ENCODE measurements around the gene GSTM3. TPM values are rescaled to one million over a fixed set of nuclear protein-coding genes. Genes with fewer than 3 reads are reported as not detected.
"Not testable (repeated sequence)": the region's sequence is repeated elsewhere in the genome, so short reads cannot be mapped to it uniquely, and the experiment has no call there.

The GSTM3 gene
- total RNA-seq, 1 donor from 2014 or later, result 13.0 TPM

DNA sequence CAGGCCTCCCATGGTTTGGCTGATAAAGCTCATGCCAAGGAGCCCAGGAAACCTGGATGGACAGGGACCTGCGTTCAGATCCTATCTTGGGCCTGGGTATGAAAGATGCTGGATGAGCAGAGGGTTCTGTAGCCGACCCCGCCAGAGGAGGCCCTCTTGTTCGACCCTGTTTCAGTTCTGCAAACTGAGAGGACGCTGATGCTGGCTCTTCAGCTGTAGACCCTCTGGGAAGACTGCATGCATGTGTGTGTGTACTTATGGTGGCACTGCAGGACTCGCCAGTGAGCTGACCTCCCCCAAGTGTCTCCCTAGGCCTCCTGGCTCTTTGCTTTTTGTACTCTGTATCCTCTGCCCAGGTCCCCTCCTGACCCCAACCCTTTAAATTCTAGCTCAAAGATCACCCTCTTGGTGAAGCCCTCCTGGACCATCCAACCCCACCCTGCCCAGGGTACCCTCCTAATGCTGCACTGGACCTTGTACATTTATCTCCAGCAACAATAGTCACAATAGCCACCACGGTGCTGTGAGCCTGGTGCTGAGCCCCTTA lies 21.3 kb upstream of the GSTM3 start:
- no peak overlapping the region for H3K4me3 Mint-ChIP-seq
- no peaks in the 10 kb centered on the region for H3K27me3 Mint-ChIP-seq
- H3K4me1 Mint-ChIP-seq, result no peaks in the 10 kb centered on the region
- H3K9me3 Mint-ChIP-seq, result no peaks in the 10 kb centered on the region
- H3K36me3 Mint-ChIP-seq (ENCODE audit: low read depth), result no peaks in the 10 kb centered on the region
- peak overlapping the region; percentile 4 for H3K27ac Mint-ChIP-seq
- intact Hi-C loops (cut with micrococcal nuclease), result no loop called here
- DNase-seq, result no peak

DNA sequence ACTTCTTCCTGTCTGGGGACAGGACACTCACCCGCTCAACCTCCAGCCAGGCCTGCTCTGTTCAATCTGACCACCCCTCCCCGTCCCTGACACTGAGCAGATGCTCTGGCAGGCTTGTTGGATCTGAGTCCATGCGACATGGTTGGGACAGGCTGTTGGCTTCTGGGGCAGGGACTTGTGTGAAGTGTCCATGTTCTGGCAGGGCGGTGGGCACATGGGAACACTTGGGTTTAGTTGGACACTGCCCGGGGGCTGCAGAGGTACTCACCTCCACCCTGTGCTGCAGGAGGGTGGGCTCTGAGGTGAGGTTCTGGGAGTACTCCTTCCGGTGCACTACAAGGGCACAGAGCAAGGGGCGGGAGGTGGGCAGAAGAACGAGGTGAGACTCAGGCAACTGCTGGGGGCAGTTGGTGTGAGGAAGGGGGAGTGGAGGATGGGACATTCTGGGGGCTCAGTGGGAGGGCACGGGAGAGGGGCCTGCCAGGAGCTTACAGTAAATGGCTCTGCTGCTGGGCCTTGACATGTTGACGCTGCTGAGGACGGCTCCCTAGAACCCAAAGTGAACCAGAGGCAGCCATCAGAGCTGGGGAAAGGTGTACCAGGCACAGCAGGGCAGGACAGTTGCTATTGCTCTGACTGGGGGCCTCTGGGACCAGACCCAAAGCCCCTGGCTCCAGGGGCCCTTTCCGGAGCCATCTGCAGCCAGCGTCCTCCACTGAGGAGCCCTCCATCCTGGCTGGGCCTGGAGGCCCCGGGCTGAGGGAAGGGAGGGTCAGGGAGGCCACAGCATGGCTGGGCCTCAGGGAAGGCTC lies 20.6 kb upstream of the GSTM3 start:
- no peaks in the 10 kb centered on the region for H3K27me3 Mint-ChIP-seq
- DNase-seq, result no peak
- H3K9me3 Mint-ChIP-seq, result no peaks in the 10 kb centered on the region
- no peaks in the 10 kb centered on the region for H3K36me3 Mint-ChIP-seq (ENCODE audit: low read depth)
- no peak overlapping the region for H3K4me3 Mint-ChIP-seq
- H3K4me1 Mint-ChIP-seq, result no peaks in the 10 kb centered on the region
- no peak overlapping the region for H3K27ac Mint-ChIP-seq
- intact Hi-C loops (cut with micrococcal nuclease), result no loop called here

DNA sequence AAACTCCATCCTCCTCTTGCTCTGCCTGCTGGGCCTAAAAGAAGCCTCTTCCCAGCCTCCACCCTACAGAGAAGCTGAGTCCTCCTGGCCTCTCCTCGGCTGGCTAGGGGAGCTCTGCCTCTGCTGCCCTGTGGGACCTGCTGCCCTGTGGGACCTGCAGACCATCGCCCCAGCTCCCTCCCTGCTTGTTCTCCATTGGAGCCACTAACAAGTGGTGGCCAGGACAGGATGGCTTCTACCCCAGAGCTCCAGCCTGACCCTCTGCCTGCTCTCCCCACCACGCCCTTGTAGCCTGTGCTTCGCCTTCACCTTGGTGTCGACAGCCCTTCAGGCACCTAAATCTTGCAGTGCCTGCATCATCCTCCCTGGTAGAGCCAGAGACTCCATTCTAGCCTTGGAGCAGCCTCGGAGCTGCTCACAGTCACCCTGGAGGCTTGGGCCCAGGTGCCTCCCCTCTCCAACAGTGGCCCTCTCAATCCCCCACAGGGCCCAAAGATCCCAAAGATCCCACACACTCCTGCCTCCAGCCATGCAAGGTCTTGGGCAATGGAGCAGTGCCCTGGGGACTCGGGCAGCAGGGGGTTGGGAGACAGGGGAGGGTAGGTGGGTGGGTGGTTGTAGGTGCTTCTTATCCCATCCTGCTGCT lies 19.9 kb upstream of the GSTM3 start:
- H3K27ac Mint-ChIP-seq, result no peak overlapping the region
- no peaks in the 10 kb centered on the region for H3K36me3 Mint-ChIP-seq (ENCODE audit: low read depth)
- H3K4me3 Mint-ChIP-seq, result no peak overlapping the region
- no peak for DNase-seq
- peaks cover 3% of the 10 kb centered on the region for H3K27me3 Mint-ChIP-seq
- intact Hi-C loops (cut with micrococcal nuclease), result no loop called here
- H3K9me3 Mint-ChIP-seq, result no peaks in the 10 kb centered on the region
- H3K4me1 Mint-ChIP-seq, result no peaks in the 10 kb centered on the region

DNA sequence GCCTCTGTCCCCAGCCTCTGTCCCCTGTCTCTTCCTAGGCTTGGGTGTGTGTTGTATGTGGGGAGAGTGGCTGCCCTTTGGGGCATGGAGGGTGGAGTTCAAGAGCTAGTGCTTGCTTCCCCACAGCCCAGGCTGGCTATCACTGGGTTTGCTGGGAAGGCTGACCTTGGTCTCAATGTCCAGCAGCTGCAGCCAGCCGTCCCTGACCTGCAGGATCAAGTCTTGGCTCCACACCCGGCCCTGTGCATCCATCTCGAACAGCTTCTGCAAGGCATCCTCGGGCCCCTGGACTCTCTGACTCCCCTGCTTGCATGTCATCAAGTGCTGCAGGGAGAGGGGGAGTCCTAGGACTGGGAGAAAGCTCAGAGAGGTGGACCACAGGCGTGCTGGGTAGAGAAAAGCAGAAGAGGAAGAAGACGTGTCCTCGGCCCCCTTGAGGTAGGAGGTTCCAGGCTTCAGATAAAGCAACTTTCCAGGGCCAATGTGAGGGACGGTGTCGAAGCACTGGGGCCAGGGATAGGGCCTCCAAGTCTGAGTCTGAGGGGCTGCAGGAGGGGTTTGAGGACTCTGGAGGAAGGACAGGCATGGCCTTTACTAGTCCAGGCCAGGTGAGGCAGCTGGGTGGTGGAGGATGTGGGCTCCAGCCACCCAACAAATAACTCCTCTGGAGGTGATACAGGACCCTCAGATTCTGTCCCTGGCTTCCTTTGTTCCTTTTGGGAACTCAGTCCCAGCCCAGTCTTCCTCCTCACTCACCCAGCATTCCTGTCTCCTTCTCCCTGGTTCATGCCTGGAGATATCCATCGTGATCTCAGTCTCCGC lies 18.9 kb upstream of the GSTM3 start:
- no peak overlapping the region for H3K27ac Mint-ChIP-seq
- no peaks in the 10 kb centered on the region for H3K36me3 Mint-ChIP-seq (ENCODE audit: low read depth)
- DNase-seq, result no peak
- no peaks in the 10 kb centered on the region for H3K9me3 Mint-ChIP-seq
- H3K4me1 Mint-ChIP-seq, result no peaks in the 10 kb centered on the region
- H3K4me3 Mint-ChIP-seq, result no peak overlapping the region
- intact Hi-C loops (cut with micrococcal nuclease), result no loop called here
- peaks cover 4% of the 10 kb centered on the region for H3K27me3 Mint-ChIP-seq

DNA sequence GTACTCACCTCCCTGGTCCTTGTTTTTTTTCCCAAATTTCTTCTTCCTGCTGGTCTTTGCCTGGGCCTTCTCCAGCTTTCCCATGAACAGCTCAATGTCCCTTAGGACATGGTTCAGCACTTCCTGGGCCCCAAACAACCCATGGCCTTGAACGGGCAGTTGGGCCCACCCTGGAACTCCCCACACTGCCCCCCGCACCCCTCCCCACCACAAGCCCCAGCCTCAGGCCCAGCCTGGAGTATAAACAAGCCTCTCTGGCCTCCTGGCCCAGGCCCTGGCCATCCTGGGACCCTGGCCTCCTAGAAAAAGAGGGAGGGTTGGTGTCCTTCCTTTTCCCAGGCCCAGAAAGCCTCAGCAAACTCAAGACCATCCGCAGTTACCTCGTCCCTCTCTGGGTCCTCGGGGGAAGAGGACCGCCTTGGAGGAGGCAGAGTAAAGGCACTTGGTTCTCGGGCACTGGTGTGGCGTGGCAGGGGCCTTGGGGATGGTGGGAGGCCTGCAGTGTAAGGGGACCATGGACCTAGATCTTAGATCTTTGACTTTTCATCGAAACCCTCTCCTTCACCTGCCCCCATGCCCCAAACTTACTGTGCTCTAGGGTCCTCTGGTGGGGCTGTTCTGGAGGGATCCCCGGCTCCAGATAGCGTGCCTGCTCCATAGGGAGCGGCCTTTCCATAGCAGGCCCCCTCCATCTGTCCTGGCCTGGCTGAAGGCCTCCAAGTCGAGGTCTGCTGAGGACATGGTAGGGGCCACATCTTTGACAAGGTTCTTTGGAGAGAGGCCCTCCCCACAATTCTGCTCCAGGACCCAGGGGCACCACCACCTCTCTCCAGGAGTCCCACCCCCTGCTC lies 17.3 kb upstream of the GSTM3 start:
- H3K27ac Mint-ChIP-seq, result no peak overlapping the region
- H3K27me3 Mint-ChIP-seq, result peaks cover 7% of the 10 kb centered on the region
- H3K4me1 Mint-ChIP-seq, result no peaks in the 10 kb centered on the region

DNA sequence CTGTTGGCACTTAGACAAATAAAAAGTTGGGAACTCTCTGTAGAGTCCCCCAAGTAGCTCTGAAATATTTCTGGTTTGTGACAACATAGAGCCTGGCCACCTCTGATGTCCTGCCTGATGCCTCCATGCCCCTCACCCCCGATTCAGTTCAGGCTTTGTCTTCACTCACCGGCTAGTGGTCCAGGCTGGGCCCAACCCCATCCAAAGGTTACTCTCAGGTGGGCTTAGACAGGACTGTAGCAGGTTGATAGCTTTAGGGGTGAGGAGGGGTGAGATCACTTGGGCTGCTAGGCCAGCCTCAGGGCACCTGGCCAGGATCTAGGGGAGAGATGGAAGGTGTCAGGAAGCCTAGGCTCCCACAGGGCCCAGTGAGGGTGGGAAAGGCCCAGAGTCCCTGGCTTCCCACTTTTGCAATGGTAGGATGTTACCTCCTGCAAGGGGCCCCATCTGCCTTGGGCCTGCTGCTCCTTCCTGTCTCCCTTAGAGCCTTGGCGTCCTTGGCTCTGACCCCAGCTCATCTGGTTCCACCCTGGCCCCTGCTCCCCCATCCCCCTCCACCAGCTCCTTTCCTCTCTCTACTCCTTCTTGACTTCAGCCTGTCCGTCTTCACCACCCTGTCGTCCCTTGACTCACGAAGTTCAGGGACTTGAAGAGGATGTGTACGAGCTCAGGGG lies 16.1 kb upstream of the GSTM3 start:
- Mint-ChIP-seq H3K9me3 (no peaks in the 10 kb centered on the region), H3K36me3 (ENCODE audit: low read depth) (no peaks in the 10 kb centered on the region), H3K4me3 (no peak overlapping the region), H3K4me1 (no peaks in the 10 kb centered on the region), H3K27me3 (peaks cover 10% of the 10 kb centered on the region), H3K27ac (no peak overlapping the region)
- DNase-seq, result no peak
- intact Hi-C loops (cut with micrococcal nuclease), result no loop called here

More for the DNA sequence above, 17.3 kb upstream of the GSTM3 start:
- H3K36me3 Mint-ChIP-seq (ENCODE audit: low read depth), result no peaks in the 10 kb centered on the region
- DNase-seq, result no peak
- no peaks in the 10 kb centered on the region for H3K9me3 Mint-ChIP-seq
- H3K4me3 Mint-ChIP-seq, result no peak overlapping the region
- intact Hi-C loops (cut with micrococcal nuclease), result no loop called here

DNA sequence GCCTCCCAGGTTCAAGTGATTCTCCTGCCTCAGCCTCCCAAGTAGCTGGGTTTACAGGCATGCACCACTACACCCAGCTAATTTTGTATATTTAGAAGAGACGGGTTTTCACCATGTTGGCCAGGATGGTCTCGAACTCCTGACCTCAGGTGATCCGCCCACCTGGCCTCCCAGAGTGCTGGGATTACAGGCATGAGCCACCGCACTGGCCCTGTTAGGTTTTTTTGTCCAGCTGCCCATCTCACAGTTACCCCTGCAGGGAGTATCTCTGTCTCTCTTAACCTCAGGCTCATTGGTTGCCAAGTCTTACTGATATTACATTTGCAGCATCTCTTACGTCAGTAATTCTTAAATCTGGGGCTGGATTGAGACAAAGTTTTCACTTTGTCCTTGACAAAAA lies 15.5 kb upstream of the GSTM3 start:
- DNase-seq; H3K4me3 Mint-ChIP-seq; intact Hi-C loops (cut with micrococcal nuclease); H3K9me3 Mint-ChIP-seq; H3K27ac Mint-ChIP-seq; H3K4me1 Mint-ChIP-seq; H3K36me3 Mint-ChIP-seq (ENCODE audit: low read depth): not testable (repeated sequence)
- H3K27me3 Mint-ChIP-seq, result peaks cover 14% of the 10 kb centered on the region

DNA sequence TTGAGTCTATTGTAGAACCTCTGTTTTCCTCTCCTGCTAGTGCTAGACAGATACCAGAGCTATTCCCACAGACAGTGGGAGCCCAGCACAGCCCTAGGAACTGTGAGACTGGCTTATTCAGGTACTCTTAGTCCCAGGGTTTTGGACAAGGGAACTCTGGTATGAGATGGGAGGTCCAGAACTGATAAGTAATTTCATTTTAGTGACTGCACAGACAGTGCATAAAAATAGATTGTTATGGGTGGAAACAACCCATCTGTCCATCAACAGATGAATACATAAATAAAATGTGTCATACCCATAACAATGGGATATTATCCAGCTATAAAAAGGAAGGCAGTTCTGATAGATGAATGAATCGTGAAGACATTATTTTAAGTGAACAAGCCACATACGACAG lies 13.9 kb upstream of the GSTM3 start:
- H3K36me3 Mint-ChIP-seq (ENCODE audit: low read depth), result no peaks in the 10 kb centered on the region

DNA sequence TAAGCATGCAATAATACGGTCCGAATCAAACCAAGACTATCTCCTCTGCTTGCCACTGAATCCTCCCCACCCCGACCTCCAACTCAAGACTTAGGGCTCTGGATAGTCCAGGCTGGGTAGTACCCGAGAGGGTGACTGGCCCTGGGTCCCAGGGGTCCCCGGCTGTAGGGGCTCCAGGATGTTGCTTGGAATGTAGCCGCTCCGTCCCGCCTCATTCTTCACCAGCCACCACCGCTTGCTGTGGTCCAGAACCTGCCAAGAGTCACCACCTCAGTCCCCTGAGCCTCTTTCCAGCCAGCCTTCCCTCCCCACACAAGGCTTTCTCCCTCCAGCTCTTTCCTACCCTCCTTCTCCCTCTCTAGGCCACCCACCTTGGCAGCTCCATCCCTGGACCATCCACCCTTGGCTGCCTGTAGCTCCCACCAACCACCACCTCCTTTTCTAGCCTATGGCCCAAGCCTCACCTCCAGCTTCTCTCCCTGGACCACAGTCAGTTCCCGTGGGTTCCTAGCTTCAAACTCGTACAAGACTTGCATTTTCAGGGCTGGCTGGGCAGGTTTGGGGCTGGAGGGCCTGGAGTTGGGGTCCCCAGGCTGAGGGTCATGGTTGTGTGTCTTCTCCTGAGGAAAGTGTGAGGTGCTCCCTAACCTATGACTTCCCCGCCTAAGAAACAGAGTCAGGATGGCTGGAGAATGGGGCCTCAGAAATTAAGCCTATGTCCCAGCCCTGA lies 10.9 kb upstream of the GSTM3 start:
- H3K4me3 Mint-ChIP-seq, result no peak overlapping the region
- peaks cover 25% of the 10 kb centered on the region for H3K27me3 Mint-ChIP-seq
- H3K4me1 Mint-ChIP-seq, result no peaks in the 10 kb centered on the region
- DNase-seq, result no peak
- intact Hi-C loops (cut with micrococcal nuclease), result no loop called here
- H3K9me3 Mint-ChIP-seq, result no peaks in the 10 kb centered on the region
- H3K27ac Mint-ChIP-seq, result no peak overlapping the region
- no peaks in the 10 kb centered on the region for H3K36me3 Mint-ChIP-seq (ENCODE audit: low read depth)

More for the DNA sequence above, 13.9 kb upstream of the GSTM3 start:
- Mint-ChIP-seq H3K4me3 (no peak overlapping the region), H3K27ac (no peak overlapping the region), H3K4me1 (no peaks in the 10 kb centered on the region), H3K9me3 (no peaks in the 10 kb centered on the region), H3K27me3 (peaks cover 14% of the 10 kb centered on the region)
- no peak for DNase-seq
- intact Hi-C loops (cut with micrococcal nuclease), result no loop called here

DNA sequence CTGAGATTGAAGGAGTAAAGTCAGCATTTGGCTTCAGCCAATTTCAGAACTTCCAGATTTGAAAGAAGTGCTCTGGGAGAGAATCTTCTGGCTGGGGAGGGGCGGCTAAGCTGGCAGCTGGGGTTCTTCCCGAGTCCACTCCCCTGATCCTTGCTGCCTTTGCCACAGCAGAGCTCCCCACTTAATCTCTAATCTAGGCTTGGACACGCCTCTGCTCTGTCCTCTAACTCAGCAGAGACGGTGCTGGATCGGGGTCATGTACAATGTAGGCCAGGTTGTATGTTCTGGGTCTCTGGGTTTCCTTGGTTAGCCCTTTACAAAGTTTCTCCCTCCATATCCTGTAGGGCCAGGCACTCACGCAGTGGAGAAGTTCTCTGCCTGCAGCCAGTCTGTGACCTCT lies 10.1 kb upstream of the GSTM3 start:
- Mint-ChIP-seq H3K36me3 (ENCODE audit: low read depth) (no peaks in the 10 kb centered on the region), H3K27ac (no peak overlapping the region), H3K27me3 (peaks cover 27% of the 10 kb centered on the region), H3K4me1 (no peaks in the 10 kb centered on the region), H3K9me3 (no peaks in the 10 kb centered on the region), H3K4me3 (no peak overlapping the region)
- intact Hi-C loops (cut with micrococcal nuclease), result no loop called here
- DNase-seq, result no peak

DNA sequence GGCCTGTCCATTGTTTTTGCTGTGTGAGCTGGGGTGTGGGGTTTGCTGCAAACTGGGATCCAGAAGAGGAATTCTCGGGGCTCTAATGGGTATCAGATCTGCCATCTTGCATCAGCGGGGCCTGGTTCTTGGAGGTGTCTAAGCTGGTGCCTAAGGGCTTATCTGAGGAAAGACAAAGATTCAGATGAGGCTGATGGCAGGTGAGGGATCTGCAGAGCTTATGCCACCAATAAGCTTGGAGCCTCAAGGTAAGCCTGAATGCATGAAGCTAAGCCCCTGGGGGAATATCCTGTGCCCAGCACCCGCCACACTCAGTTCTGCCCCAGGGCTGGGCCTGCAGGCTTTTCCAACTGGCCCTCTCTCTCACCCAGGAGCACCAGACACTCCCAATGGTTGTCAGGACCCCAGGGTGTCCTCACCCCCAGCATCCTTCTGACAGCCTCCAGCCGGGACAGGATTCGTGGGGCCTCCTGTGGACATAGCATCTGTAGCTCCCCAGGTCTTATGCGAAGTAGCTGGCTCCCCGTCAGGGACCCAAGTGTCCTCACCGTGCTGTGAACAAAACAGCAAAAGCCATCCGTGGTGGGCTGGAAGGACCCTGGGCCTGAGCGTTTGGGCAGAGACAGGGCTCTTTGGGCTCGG lies 9.5 kb upstream of the GSTM3 start:
- Mint-ChIP-seq H3K9me3 (no peaks in the 10 kb centered on the region), H3K27me3 (peaks cover 27% of the 10 kb centered on the region), H3K27ac (no peak overlapping the region), H3K4me3 (no peak overlapping the region), H3K4me1 (no peaks in the 10 kb centered on the region), H3K36me3 (ENCODE audit: low read depth) (no peaks in the 10 kb centered on the region)
- no peak for DNase-seq
- intact Hi-C loops (cut with micrococcal nuclease), result no loop called here

DNA sequence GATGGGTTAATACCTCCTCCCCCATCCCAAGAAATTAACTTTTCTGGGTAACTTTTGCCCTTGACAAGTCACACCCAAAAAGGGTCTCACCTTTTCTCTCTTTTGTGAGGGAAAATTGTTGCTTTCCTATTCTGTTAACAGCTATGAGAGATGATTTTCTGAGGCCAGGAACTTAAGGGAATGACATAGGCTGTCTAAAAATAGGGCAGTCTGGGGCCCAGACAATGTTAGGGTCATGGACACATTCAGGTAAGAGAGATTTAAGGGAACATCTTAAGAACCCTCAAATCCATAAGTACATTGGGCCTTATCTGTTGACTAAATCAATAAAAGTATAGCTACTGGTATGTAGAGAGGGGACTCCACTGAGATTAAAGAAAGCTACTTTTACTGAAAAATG lies 8.4 kb upstream of the GSTM3 start:
- H3K27me3 Mint-ChIP-seq, result peaks cover 30% of the 10 kb centered on the region
- H3K4me1 Mint-ChIP-seq, result no peaks in the 10 kb centered on the region
- no peak overlapping the region for H3K27ac Mint-ChIP-seq
- no peaks in the 10 kb centered on the region for H3K36me3 Mint-ChIP-seq (ENCODE audit: low read depth)
- intact Hi-C loops (cut with micrococcal nuclease), result no loop called here
- no peaks in the 10 kb centered on the region for H3K9me3 Mint-ChIP-seq
- no peak for DNase-seq
- no peak overlapping the region for H3K4me3 Mint-ChIP-seq

Measured in activated CD4-positive, alpha-beta T cell treated with anti-CD3 and anti-CD28 coated beads, Interleukin-2, amount 10 ng/mL, durations not matched to agents 24 days and 14 days (primary cell).